ENCODE measurements around the gene PELI3. TPM values are rescaled to one million over a fixed set of nuclear protein-coding genes. Genes with fewer than 3 reads are reported as not detected.

Gene PELI3, protein sequence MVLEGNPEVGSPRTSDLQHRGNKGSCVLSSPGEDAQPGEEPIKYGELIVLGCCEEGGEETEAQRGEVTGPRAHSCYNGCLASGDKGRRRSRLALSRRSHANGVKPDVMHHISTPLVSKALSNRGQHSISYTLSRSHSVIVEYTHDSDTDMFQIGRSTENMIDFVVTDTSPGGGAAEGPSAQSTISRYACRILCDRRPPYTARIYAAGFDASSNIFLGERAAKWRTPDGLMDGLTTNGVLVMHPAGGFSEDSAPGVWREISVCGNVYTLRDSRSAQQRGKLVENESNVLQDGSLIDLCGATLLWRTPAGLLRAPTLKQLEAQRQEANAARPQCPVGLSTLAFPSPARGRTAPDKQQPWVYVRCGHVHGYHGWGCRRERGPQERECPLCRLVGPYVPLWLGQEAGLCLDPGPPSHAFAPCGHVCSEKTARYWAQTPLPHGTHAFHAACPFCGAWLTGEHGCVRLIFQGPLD
- 10.4 and 11.6 TPM in 2 replicates for total RNA-seq

- TF ChIP-seq, protein P1, sequence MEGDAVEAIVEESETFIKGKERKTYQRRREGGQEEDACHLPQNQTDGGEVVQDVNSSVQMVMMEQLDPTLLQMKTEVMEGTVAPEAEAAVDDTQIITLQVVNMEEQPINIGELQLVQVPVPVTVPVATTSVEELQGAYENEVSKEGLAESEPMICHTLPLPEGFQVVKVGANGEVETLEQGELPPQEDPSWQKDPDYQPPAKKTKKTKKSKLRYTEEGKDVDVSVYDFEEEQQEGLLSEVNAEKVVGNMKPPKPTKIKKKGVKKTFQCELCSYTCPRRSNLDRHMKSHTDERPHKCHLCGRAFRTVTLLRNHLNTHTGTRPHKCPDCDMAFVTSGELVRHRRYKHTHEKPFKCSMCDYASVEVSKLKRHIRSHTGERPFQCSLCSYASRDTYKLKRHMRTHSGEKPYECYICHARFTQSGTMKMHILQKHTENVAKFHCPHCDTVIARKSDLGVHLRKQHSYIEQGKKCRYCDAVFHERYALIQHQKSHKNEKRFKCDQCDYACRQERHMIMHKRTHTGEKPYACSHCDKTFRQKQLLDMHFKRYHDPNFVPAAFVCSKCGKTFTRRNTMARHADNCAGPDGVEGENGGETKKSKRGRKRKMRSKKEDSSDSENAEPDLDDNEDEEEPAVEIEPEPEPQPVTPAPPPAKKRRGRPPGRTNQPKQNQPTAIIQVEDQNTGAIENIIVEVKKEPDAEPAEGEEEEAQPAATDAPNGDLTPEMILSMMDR (IDR thresholded peaks at IDR 0.05; ENCODE audit: insufficient read depth, low read length, severe bottlenecking) = no peak
- Histone ChIP-seq H3K36me3 (ENCODE audit: control insufficient read depth, insufficient read depth, low read length) (peaks cover 2% of the 10 kb centered on the region), H3K4me3 (ENCODE audit: low read depth, low read length) (peak within 1 kb of the TSS; percentile 63), H3K27me3 (ENCODE audit: control insufficient read depth, insufficient read depth, low read length) (no peaks in the 10 kb centered on the region)
- FAIRE-seq = no peak
- DNase-seq (ENCODE audit: low read depth) = peak; percentile 68
Measured at GRCh38 chr11:66466225-66467033, at the start of gene PELI3. TSS of gene PELI3 (plus strand) at chr11:66466905. CDS start at chr11:66468129, 1,224 bp downstream.

GRCh38 chr11:66417000-66417399 is 49.7 kb upstream of the PELI3 start:
- DNase-seq (ENCODE audit: low read depth) (no peak), FAIRE-seq (no peak)
- TF ChIP-seq, protein P1 (IDR thresholded peaks at IDR 0.05; ENCODE audit: insufficient read depth, low read length, severe bottlenecking) = no peak
- Histone ChIP-seq H3K4me3 (ENCODE audit: low read depth, low read length) (no peak overlapping the region), H3K36me3 (ENCODE audit: control insufficient read depth, insufficient read depth, low read length) (no peaks in the 10 kb centered on the region), H3K27me3 (ENCODE audit: control insufficient read depth, insufficient read depth, low read length) (peaks cover 18% of the 10 kb centered on the region)

DNA sequence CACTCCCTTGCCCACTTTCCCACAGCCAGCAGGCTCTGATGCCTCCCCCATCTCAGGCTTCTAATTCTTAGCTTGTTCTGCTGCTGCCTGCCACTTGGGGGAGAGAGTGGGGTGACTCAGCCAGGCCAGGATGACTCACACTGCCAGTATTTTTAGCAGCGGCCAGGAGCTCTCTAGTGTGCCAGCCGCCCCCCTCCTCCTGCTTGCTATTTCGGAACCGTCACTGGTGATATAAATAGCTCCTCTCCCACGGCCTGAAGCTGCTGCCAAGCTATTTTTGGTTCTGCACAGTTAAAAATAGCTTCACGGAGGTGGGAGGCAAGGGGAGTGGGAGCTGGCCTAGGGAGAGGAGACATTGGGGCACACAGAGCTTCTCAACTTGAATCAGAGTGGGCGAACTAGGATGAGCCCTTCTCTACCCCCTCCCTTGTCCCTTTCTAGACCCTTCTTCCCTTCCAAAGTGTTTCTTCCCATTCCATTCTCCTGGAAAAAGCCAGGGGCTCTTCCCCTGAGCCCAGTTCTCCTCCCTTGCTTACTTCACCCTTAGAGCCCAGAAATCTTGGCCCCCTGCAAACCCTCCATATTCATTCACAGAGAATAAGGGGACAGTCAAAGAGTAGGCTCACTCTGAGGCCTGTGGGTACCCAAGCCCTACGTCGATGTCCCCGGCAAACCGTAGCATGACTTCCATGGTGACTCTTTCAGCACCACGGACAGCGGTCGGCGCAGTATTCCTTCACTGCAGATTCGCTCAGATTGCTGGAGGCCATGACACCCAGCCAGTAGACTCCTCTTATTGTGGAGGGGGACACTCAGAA is 48.3 kb upstream of the PELI3 start:
- H3K27me3 ChIP-seq (ENCODE audit: control insufficient read depth, insufficient read depth, low read length) = peaks cover 18% of the 10 kb centered on the region
- FAIRE-seq (no peak), DNase-seq (ENCODE audit: low read depth) (peak; percentile 80)

DNA sequence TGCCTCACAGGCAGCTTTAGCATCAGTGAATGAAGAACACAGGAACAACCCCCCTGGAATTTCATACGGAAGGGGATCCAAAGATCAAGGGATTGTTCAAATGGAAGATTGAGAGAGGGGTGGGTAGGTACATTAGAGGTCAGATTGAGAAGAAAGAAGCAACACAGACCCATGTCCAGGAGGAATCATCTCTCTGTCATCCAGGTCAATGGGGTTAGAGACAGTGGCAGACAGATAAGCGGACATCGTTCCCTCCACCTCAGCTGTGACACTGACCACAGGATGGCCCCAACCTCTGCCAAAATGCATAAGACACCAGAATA is 47.8 kb upstream of the PELI3 start:
- H3K27me3 ChIP-seq (ENCODE audit: control insufficient read depth, insufficient read depth, low read length) = peaks cover 18% of the 10 kb centered on the region
- no peaks in the 10 kb centered on the region for H3K36me3 ChIP-seq (ENCODE audit: control insufficient read depth, insufficient read depth, low read length)
- TF ChIP-seq, protein P1 (IDR thresholded peaks at IDR 0.05; ENCODE audit: insufficient read depth, low read length, severe bottlenecking) = no peak
- FAIRE-seq = no peak
- H3K4me3 ChIP-seq (ENCODE audit: low read depth, low read length) = no peak overlapping the region
- no peak for DNase-seq (ENCODE audit: low read depth)

More for the DNA sequence above, 48.3 kb upstream of the PELI3 start:
- Histone ChIP-seq H3K4me3 (ENCODE audit: low read depth, low read length) (no peak overlapping the region), H3K36me3 (ENCODE audit: control insufficient read depth, insufficient read depth, low read length) (no peaks in the 10 kb centered on the region)
- TF ChIP-seq, protein P1 (IDR thresholded peaks at IDR 0.05; ENCODE audit: insufficient read depth, low read length, severe bottlenecking) = peak; percentile 66

DNA sequence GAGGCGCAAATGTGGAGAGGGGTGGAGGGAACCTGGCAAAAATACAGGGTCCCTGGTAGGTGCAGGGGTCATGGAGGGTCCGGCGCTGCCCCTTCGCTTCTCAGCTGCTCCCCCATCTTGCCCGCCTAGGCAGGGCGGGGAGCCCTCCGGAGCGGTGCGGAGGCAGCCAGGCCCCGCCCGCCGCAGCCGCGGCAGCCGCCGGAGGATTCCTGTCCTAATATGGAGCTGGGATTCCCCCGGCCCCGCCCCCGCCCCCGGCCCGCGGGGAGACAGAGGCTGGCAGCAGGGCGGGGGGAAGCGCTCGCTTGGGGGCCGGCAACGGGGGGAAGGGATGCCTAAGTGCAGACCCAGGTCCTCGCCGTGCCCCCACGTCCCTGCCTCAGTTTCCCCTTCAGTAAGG is 46.9 kb upstream of the PELI3 start:
- TF ChIP-seq, protein P1 (IDR thresholded peaks at IDR 0.05; ENCODE audit: insufficient read depth, low read length, severe bottlenecking) = no peak

More for the DNA sequence above, 46.9 kb upstream of the PELI3 start:
- Histone ChIP-seq H3K4me3 (ENCODE audit: low read depth, low read length) (no peak overlapping the region), H3K36me3 (ENCODE audit: control insufficient read depth, insufficient read depth, low read length) (no peaks in the 10 kb centered on the region), H3K27me3 (ENCODE audit: control insufficient read depth, insufficient read depth, low read length) (peaks cover 16% of the 10 kb centered on the region)
- DNase-seq (ENCODE audit: low read depth) = no peak
- no peak for FAIRE-seq
